DOHH2 (cell line): ENCODE measurements around the gene EPM2AIP1.
"Not testable (repeated sequence)": the region's sequence is repeated elsewhere in the genome, so short reads cannot be mapped to it uniquely, and the experiment has no call there.

Experiments used
- H3F3A ChIP-seq: fragments of 200-600 bp; sonication (generic), shearing (Covaris generic); 2 replicates; pipeline ENCODE4 v1.6.0; 2016; ENCODE audit warnings: antibody characterized with exemption, mild to moderate bottlenecking; ENCODE audit not compliant: control insufficient read depth, insufficient read depth
- H3K27ac ChIP-seq: fragments of 200-600 bp; sonication (generic); 2 replicates; pipeline ENCODE4 v1.5.1; 2014; ENCODE audit warnings: low read depth, mild to moderate bottlenecking, low read length, moderate library complexity
- H3K27me3 ChIP-seq: fragments of 200-600 bp; sonication (generic); 2 replicates; pipeline ENCODE4 v1.6.1; 2014; ENCODE audit warnings: mild to moderate bottlenecking, low read length, mixed read lengths; ENCODE audit not compliant: control insufficient read depth
- H3K36me3 ChIP-seq: fragments of 200-600 bp; sonication (generic); 2 replicates; pipeline ENCODE4 v1.6.1; 2014; ENCODE audit warnings: mild to moderate bottlenecking, low read length, moderate library complexity, mixed read lengths; ENCODE audit not compliant: control insufficient read depth
- H3K4me1 ChIP-seq: fragments of 200-600 bp; sonication (generic); 2 replicates; pipeline ENCODE4 v1.6.1; 2014; ENCODE audit warnings: mild to moderate bottlenecking, low read length, mixed read lengths; ENCODE audit not compliant: control insufficient read depth
- H3K4me2 ChIP-seq: fragments of 200-600 bp; sonication (generic); 2 replicates; pipeline ENCODE4 v1.6.0; 2014; ENCODE audit warnings: mild to moderate bottlenecking, low read length, moderate library complexity
- H3K4me3 ChIP-seq: fragments of 200-600 bp; sonication (generic); 2 replicates; pipeline ENCODE4 v1.5.1; 2014; ENCODE audit warnings: mild to moderate bottlenecking, low read length, mixed read lengths
- H3K79me2 ChIP-seq: fragments of 200-600 bp; sonication (generic); 2 replicates; pipeline ENCODE4 v1.6.1; 2014; ENCODE audit warnings: mild to moderate bottlenecking, low read length, mixed read lengths; ENCODE audit not compliant: control insufficient read depth
- H3K9me2 ChIP-seq: fragments of 200-600 bp; sonication (generic); replicated peaks from 2 replicates; pipeline ENCODE4 v1.6.1; 2014; ENCODE audit warnings: mild to moderate bottlenecking, low read length, mixed read lengths; ENCODE audit not compliant: control insufficient read depth
- H3K9me3 ChIP-seq: fragments of 200-600 bp; sonication (generic); 2 replicates; pipeline ENCODE4 v1.6.1; 2014; ENCODE audit warnings: antibody characterized with exemption, low read length, mixed read lengths; ENCODE audit not compliant: control insufficient read depth, insufficient read depth
- H4K20me1 ChIP-seq: fragments of 200-600 bp; sonication (generic); 2 replicates; pipeline ENCODE4 v1.6.0; 2014; ENCODE audit warnings: low read depth, mild to moderate bottlenecking, antibody characterized with exemption, low read length, moderate library complexity; ENCODE audit not compliant: control insufficient read depth, insufficient read depth
- CTCF ChIP-seq: fragments of 200-600 bp; sonication (generic); IDR thresholded peaks from one replicate; pipeline ENCODE4 v1.5.1; 2014; ENCODE audit warnings: antibody characterized with exemption, mild to moderate bottlenecking, low read depth, low read length; ENCODE audit not compliant: poor library complexity, severe bottlenecking
- EZH2phosphoT487 ChIP-seq: fragments of 200-600 bp; sonication (generic); IDR thresholded peaks from 2 replicates; pipeline ENCODE4 v1.6.1; 2017; ENCODE audit warnings: borderline replicate concordance, mild to moderate bottlenecking, antibody characterized with exemption, low read length, moderate library complexity, mixed read lengths

The EPM2AIP1 gene

GRCh38 chr3:36964817-36965216 is 28.1 kb downstream of the EPM2AIP1 start:
- peak overlapping the region; percentile 57 for H3K27ac ChIP-seq
- H3K9me2 ChIP-seq = no peaks in the 10 kb centered on the region
- peaks cover 12% of the 10 kb centered on the region for H3F3A ChIP-seq
- H3K9me3 ChIP-seq = no peaks in the 10 kb centered on the region
- no peaks in the 10 kb centered on the region for H3K79me2 ChIP-seq
- TF ChIP-seq EZH2phosphoT487 (no peak), CTCF (no peak)
- H3K27me3 ChIP-seq = no peaks in the 10 kb centered on the region
- H3K36me3 ChIP-seq = no peaks in the 10 kb centered on the region
- H3K4me3 ChIP-seq = peak overlapping the region; percentile 36
- H4K20me1 ChIP-seq = no peaks in the 10 kb centered on the region
- H3K4me1 ChIP-seq = peaks cover 43% of the 10 kb centered on the region
- peak overlapping the region; percentile 58 for H3K4me2 ChIP-seq

GRCh38 chr3:36964331-36964730 is 28.6 kb downstream of the EPM2AIP1 start:
- TF ChIP-seq EZH2phosphoT487 (no peak), CTCF (no peak)
- Histone ChIP-seq H3K27ac (peak overlapping the region; percentile 57), H3K79me2 (no peaks in the 10 kb centered on the region), H3K4me3 (peak overlapping the region; percentile 36), H3K27me3 (no peaks in the 10 kb centered on the region), H3K9me3 (no peaks in the 10 kb centered on the region), H3K36me3 (no peaks in the 10 kb centered on the region), H3F3A (peaks cover 9% of the 10 kb centered on the region), H3K4me2 (peak overlapping the region; percentile 58), H4K20me1 (no peaks in the 10 kb centered on the region), H3K4me1 (peaks cover 39% of the 10 kb centered on the region), H3K9me2 (no peaks in the 10 kb centered on the region)

- not testable (repeated sequence) for H3K4me2 ChIP-seq, H3K36me3 ChIP-seq, H4K20me1 ChIP-seq, H3K27ac ChIP-seq, H3K27me3 ChIP-seq, H3F3A ChIP-seq, H3K9me3 ChIP-seq, H3K9me2 ChIP-seq, H3K4me3 ChIP-seq, H3K79me2 ChIP-seq
- peaks cover 28% of the 10 kb centered on the region for H3K4me1 ChIP-seq
Measured at GRCh38 chr3:36963008-36963407, 29.9 kb downstream of the EPM2AIP1 start.

GRCh38 chr3:36960502-36960901 is 32.4 kb downstream of the EPM2AIP1 start:
- Histone ChIP-seq H3K4me2 (no peak overlapping the region), H3K36me3 (no peaks in the 10 kb centered on the region), H4K20me1 (no peaks in the 10 kb centered on the region), H3K27ac (no peak overlapping the region), H3K27me3 (no peaks in the 10 kb centered on the region), H3K9me2 (no peaks in the 10 kb centered on the region), H3F3A (no peaks in the 10 kb centered on the region), H3K79me2 (no peaks in the 10 kb centered on the region), H3K4me3 (no peak overlapping the region), H3K4me1 (peaks cover 29% of the 10 kb centered on the region), H3K9me3 (no peaks in the 10 kb centered on the region)
- no peak for TF ChIP-seq CTCF
